Type B pancreatic cell (in vitro differentiated cells): ENCODE results near the gene SELENOV. TPM values are rescaled to one million over a fixed set of nuclear protein-coding genes. Genes with fewer than 3 reads are reported as not detected.

ENCODE experiments used
- DNase-seq: peaks from one replicate; pipeline ENCODE4 v3.0.0; 2021; ENCODE audit warnings: mixed read lengths; ENCODE audit not compliant: unreplicated experiment; ENCODE audit errors: extremely low spot score
- H3K27ac Mint-ChIP-seq: 2 replicates; pipeline ENCODE4 v1.8.0; 2021; ENCODE audit warnings: mild to moderate bottlenecking, mixed read lengths
- H3K27me3 Mint-ChIP-seq: 2 replicates; pipeline ENCODE4 v1.8.0; 2021; ENCODE audit warnings: mixed read lengths
- H3K36me3 Mint-ChIP-seq: 2 replicates; pipeline ENCODE4 v1.8.0; 2021; ENCODE audit warnings: mixed read lengths
- H3K4me1 Mint-ChIP-seq: one replicate; pipeline ENCODE4 v1.8.0; 2021; ENCODE audit warnings: mixed read lengths; ENCODE audit not compliant: unreplicated experiment
- H3K4me3 Mint-ChIP-seq: 2 replicates; pipeline ENCODE4 v1.8.0; 2021; ENCODE audit warnings: mild to moderate bottlenecking, mixed read lengths
- H3K9me3 Mint-ChIP-seq: 2 replicates; pipeline ENCODE4 v1.8.0; 2021; ENCODE audit warnings: mixed read lengths
- total RNA-seq: library from RNA; stranded (reverse); gene quantifications from 2 replicates; pipeline ENCODE4 v1.2.1, GENCODE V29; 2021; ENCODE audit warnings: low replicate concordance
- TF ChIP-seq, protein P1 (sequence below): fragments of 200-600 bp; sonication (generic); conservative IDR thresholded peaks from 2 replicates; pipeline ENCODE4 v1.5.0; 2021; ENCODE audit warnings: antibody characterized with exemption, mild to moderate bottlenecking

The SELENOV gene
- total RNA-seq, 1 donor from 2014 or later = 1.1 TPM

DNA sequence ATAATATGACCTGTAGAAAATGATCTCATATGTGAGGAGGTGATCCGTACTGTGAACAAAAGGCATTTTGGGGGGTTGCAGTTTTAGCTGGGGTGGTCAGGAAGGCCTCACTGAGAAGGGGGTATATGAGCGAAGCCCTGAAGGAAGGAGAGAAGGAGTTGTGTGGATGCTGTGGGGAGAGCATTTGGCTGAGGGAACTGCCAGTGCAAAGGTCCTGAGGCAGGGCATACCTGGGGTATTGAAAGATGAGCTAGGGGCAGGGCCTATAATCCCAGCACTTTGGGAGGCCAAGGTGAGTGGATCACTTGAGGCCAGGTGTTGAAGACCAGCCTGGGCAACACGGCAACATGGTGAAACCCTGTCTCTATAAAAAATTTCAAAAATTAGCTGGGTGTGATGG, 2.5 kb downstream of the SELENOV start:
- no peaks in the 10 kb centered on the region for H3K9me3 Mint-ChIP-seq
- peaks cover 56% of the 10 kb centered on the region for H3K27me3 Mint-ChIP-seq
- peak overlapping the region; percentile 42 for H3K4me3 Mint-ChIP-seq
- TF ChIP-seq, protein P1, sequence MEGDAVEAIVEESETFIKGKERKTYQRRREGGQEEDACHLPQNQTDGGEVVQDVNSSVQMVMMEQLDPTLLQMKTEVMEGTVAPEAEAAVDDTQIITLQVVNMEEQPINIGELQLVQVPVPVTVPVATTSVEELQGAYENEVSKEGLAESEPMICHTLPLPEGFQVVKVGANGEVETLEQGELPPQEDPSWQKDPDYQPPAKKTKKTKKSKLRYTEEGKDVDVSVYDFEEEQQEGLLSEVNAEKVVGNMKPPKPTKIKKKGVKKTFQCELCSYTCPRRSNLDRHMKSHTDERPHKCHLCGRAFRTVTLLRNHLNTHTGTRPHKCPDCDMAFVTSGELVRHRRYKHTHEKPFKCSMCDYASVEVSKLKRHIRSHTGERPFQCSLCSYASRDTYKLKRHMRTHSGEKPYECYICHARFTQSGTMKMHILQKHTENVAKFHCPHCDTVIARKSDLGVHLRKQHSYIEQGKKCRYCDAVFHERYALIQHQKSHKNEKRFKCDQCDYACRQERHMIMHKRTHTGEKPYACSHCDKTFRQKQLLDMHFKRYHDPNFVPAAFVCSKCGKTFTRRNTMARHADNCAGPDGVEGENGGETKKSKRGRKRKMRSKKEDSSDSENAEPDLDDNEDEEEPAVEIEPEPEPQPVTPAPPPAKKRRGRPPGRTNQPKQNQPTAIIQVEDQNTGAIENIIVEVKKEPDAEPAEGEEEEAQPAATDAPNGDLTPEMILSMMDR = no peak
- H3K4me1 Mint-ChIP-seq = peaks cover 10% of the 10 kb centered on the region
- no peak overlapping the region for H3K27ac Mint-ChIP-seq
- no peak for DNase-seq
- H3K36me3 Mint-ChIP-seq = peaks cover 3% of the 10 kb centered on the region

DNA sequence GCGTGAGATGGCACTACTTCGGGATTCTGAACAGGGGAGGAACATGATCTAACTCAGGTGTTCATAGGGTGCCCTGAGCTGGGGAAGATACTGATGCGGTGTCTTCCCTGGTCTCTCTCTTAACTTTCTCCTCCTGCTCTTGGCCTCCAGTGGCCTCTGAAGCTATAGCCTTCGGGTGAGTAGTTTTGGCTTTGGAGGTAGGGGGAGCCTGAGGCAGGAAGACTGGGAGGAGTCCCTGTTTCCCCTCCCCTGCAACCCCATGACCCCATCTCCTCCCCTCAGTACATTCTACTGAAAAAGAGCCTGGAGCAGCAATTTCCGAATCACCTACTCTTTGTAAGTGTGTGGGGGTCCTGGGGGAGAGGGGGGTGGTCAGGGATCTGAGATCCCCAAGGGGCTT, 3.5 kb downstream of the SELENOV start:
- Mint-ChIP-seq H3K4me1 (peaks cover 10% of the 10 kb centered on the region), H3K36me3 (peaks cover 3% of the 10 kb centered on the region), H3K9me3 (no peaks in the 10 kb centered on the region), H3K27me3 (peaks cover 49% of the 10 kb centered on the region), H3K27ac (no peak overlapping the region), H3K4me3 (no peak overlapping the region)
- TF ChIP-seq, protein P1 = no peak
- DNase-seq = no peak

DNA sequence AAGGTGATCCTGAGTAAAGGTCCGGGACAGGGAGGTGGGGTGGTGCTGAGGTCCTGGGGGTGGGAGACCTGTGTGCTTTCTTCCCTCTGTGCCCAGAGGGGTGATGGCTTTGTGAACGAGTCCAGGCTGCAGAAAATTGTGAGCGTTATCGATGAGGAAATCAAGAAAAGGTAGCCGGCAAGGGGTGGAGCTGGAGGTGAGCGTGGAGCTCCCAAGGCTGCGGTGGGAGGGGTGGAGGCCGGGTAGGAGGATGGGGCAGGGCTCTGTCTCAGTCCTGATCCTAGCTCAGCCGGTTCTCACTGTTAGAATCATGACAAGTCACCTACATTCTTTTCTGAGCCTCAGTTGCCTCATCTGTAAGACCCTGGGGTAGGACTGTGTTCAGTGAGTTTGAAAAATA, 4.0 kb downstream of the SELENOV start:
- Mint-ChIP-seq H3K4me3 (no peak overlapping the region), H3K4me1 (peaks cover 10% of the 10 kb centered on the region), H3K36me3 (peaks cover 3% of the 10 kb centered on the region), H3K27ac (no peak overlapping the region), H3K9me3 (no peaks in the 10 kb centered on the region), H3K27me3 (peaks cover 44% of the 10 kb centered on the region)
- DNase-seq = no peak
- TF ChIP-seq, protein P1 = no peak

DNA sequence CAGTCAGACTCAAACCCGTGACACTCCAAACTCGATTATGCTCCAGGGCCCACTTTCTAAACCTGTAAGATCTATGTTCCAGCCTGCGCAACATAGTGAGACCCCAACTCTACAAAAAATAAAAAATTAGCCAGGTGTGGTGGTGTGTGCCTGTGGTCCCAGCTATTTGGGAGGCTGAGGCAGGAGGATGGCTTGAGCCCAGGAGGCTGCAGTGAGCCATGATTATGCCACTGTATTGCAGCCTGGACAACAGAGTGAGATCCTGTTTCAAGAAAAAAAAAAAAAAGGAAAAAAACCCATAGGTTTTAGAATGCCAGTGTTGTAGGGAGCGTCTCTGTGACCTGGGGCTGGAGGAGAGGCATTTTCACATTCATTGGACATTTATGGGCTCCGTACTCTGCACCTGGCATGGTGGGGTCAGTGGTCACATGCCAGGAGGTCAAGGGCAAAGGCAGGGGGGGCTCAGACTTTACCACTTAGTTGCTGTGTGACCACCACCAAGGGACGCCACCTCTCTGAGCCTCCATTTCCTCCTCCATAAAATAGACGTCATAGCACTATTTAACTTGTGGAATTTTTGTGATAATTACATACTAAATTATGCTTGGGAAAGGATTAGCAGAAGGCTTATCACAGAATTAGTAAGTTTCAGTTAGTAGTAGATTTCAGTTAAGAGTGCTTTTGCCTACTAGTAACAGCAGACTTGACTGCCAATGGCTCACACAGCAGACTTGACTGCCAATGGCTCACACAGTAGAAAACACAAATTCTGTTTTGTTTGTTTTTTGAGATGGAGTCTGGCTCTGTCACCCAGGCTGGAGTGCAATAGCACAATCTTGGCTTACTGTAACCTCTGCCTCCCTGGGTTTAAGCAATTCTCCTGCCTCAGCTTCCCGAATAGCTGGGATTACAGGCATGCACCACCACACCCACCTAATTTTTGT, 5.9 kb downstream of the SELENOV start:
- Mint-ChIP-seq H3K27ac (no peak overlapping the region), H3K27me3 (peaks cover 27% of the 10 kb centered on the region), H3K4me3 (no peak overlapping the region), H3K9me3 (no peaks in the 10 kb centered on the region), H3K36me3 (peaks cover 6% of the 10 kb centered on the region), H3K4me1 (peaks cover 7% of the 10 kb centered on the region)
- TF ChIP-seq, protein P1 = no peak
- DNase-seq = no peak

DNA sequence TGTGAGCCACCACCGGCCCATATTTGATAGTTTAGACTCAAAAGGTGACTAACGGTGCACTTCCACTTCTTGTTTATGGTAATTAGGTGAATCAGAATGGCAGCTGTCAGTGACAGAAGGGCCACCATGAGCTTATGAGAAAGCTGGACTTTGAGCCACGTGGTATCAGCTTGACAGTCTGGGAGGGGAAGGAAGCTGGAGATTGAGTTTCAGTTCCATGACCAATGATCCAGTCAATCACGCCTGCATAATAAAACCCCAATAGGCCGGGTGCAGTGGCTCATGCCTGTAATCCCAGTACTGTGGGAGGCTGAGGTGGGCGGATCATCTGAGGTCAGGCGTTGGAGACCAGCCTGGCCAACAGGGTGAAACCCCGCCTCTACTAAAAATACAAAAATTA, 9.6 kb downstream of the SELENOV start:
- H3K4me1 Mint-ChIP-seq = no peaks in the 10 kb centered on the region
- no peaks in the 10 kb centered on the region for H3K9me3 Mint-ChIP-seq
- DNase-seq = no peak
- H3K36me3 Mint-ChIP-seq = peaks cover 7% of the 10 kb centered on the region
- TF ChIP-seq, protein P1 = no peak
- H3K27me3 Mint-ChIP-seq = no peaks in the 10 kb centered on the region
- no peak overlapping the region for H3K27ac Mint-ChIP-seq
- H3K4me3 Mint-ChIP-seq = no peak overlapping the region
